Lower lobe of right lung (tissue), 2 donors: ENCODE measurements around the gene SLC38A8. TPM values are rescaled to one million over a fixed set of nuclear protein-coding genes. Genes with fewer than 3 reads are reported as not detected.

Experiments used
- ATAC-seq, 2 donors: fragments of 200-7000 bp; cut with Tn5 transposase; one replicate each; pipeline ENCODE4 v1.9.1; 2020 to 2022; ENCODE audit warnings: mild to moderate bottlenecking in 2 of 2, moderate library complexity in 2 of 2
- DNase-seq: peaks from one replicate; pipeline ENCODE4 v3.0.0-alpha.2; 2020
- H3K27ac ChIP-seq: fragments of 200-600 bp; one replicate; pipeline ENCODE4 v1.8.0; 2022
- H3K27me3 ChIP-seq: fragments of 200-600 bp; one replicate; pipeline ENCODE4 v1.8.0; 2022; ENCODE audit warnings: low read depth
- H3K36me3 ChIP-seq: fragments of 200-600 bp; one replicate; pipeline ENCODE4 v1.8.0; 2022; ENCODE audit warnings: mild to moderate bottlenecking
- H3K4me1 ChIP-seq: fragments of 200-600 bp; one replicate; pipeline ENCODE4 v1.8.0; 2022
- H3K4me3 ChIP-seq: fragments of 200-600 bp; one replicate; pipeline ENCODE4 v1.8.0; 2022; ENCODE audit warnings: mild to moderate bottlenecking
- H3K9me3 ChIP-seq: fragments of 200-600 bp; one replicate; pipeline ENCODE4 v1.8.0; 2022
- intact Hi-C: fragments of 100-400 bp; cut with DNase I; formaldehyde crosslinking; loops from one replicate; pipeline ENCODE4 v1.11.0; 2022
- total RNA-seq: library from RNA; stranded (reverse); fragmentation: NEBNext Ultra II Directional; extraction: Animal tissue kit (Norgen Biotek cat#: 25700); gene quantifications from one replicate; pipeline ENCODE4 v1.2.1, GENCODE V29; 2021
- TF ChIP-seq, protein P1 (sequence below): fragments of 200-600 bp; IDR thresholded peaks from one replicate; pipeline ENCODE4 v1.8.0; 2022; ENCODE audit warnings: antibody characterized with exemption, mild to moderate bottlenecking
- donor health status: DM: no; HTN: yes; CAD: no; lungs with severe emphysema.

Gene SLC38A8
- total RNA-seq, 1 donor from 2014 or later: not detected

DNA sequence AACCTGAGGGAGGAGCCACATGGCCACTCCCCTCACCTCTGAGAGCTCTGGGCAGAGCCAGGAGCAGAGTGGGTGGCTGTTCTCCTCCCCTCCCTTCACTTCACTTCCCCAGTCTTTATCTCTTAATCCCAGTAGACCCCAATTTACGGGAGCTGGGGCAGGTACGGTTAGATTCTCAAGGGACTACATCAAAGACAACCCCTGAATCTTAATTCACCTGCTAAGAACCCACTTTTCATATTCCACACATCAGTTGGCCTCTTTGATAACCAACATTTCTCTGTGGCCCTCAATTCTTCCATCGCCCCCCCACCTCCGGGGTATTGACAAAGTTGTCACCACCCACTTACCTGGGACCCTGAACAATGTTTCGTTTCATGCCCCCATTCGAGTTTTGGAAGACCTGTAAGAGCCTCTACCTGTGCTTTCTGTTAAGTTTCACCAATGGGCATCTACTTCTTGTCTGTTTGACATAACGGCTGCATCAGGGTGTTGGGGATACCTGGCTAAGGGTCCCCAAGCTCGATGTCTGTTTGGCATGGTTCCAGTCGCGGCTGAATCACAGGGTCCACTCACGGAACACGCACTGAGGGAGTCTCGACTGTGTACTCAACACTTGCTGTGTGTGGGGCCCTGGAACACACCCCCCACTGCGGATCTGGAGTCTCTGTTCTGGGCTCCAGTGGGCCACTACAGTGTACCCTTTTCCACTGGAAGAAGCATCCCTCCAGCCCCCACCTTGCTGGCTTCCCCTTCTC, 27.8 kb downstream of the SLC38A8 start:
- DNase-seq (no peak), ATAC-seq (no peak)
- Histone ChIP-seq H3K27ac (no peak overlapping the region), H3K27me3 (no peaks in the 10 kb centered on the region), H3K36me3 (no peaks in the 10 kb centered on the region), H3K4me1 (no peaks in the 10 kb centered on the region), H3K4me3 (no peak overlapping the region), H3K9me3 (no peaks in the 10 kb centered on the region)
- TF ChIP-seq, protein P1, sequence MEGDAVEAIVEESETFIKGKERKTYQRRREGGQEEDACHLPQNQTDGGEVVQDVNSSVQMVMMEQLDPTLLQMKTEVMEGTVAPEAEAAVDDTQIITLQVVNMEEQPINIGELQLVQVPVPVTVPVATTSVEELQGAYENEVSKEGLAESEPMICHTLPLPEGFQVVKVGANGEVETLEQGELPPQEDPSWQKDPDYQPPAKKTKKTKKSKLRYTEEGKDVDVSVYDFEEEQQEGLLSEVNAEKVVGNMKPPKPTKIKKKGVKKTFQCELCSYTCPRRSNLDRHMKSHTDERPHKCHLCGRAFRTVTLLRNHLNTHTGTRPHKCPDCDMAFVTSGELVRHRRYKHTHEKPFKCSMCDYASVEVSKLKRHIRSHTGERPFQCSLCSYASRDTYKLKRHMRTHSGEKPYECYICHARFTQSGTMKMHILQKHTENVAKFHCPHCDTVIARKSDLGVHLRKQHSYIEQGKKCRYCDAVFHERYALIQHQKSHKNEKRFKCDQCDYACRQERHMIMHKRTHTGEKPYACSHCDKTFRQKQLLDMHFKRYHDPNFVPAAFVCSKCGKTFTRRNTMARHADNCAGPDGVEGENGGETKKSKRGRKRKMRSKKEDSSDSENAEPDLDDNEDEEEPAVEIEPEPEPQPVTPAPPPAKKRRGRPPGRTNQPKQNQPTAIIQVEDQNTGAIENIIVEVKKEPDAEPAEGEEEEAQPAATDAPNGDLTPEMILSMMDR: no peak
- intact Hi-C loops: no loop called here

DNA sequence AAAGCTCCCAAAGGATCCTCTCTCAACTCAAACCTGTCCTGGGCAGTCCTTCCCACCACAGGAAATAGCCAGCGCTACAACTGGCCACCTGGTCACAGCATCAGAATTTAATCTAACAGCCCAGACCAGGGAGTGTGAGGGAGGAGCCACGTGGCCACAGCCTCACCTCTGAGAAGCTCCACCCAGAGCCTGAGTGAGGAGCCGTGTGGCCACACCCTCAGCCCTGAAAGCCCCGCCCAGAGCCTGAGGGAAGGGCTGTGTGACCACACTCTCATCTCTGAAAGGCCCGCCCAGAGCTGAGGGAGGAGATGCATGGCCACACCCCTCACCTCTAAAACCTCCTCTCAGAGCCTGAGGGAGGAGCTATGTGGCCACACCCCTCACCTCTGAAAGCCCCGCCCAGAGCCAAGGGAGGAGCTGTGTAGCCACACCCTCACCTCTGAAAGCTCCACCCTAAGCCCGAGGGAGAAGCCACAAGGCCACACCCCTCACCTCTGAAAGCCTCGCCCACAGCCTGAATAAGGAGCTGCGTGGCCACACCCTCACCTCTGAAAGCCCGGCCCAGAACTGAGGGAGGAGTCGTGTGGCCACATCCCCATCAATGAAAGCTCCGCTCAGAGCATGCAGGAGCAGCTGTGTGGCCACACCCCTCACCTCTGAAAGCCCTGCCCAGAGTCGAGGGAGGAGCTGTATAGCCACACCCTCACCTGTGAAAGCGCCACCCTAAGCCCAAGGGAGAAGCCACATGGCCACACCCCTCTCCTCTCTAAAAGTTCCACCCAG, 28.6 kb downstream of the SLC38A8 start:
- Histone ChIP-seq H3K4me3 (no peak overlapping the region), H3K27ac (no peak overlapping the region), H3K4me1 (no peaks in the 10 kb centered on the region), H3K27me3 (no peaks in the 10 kb centered on the region), H3K9me3 (no peaks in the 10 kb centered on the region), H3K36me3 (no peaks in the 10 kb centered on the region)
- ATAC-seq (peak; percentile 91 to 92), DNase-seq (peak; percentile 87)
- TF ChIP-seq, protein P1: no peak
- intact Hi-C loops: no loop called here

DNA sequence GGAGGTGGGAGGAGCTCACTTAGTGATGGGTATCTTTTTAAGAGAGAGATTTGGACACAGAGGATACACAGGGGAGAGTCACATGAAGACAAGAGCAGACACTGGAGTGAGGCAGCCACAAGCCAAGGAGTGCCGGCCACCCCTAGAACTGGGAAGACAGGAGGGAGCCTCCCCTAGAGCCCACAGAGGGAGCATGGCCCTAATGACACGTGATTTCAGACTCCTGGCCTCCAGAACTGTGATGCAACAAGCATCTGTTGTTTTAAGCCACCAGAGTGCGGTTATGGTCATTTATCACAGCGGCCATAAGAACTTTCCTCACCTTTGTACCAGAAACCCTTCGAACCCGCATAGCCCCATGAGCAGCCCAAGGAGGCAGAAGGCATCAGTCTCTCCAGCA, 33.3 kb downstream of the SLC38A8 start:
- DNase-seq (no peak), ATAC-seq (no peak)
- no peak overlapping the region for H3K4me3 ChIP-seq
- intact Hi-C loops: no loop called here
- H3K36me3 ChIP-seq: no peaks in the 10 kb centered on the region
- peaks cover 4% of the 10 kb centered on the region for H3K27me3 ChIP-seq
- H3K27ac ChIP-seq: no peak overlapping the region
- no peaks in the 10 kb centered on the region for H3K4me1 ChIP-seq
- no peaks in the 10 kb centered on the region for H3K9me3 ChIP-seq
- TF ChIP-seq, protein P1: no peak

DNA sequence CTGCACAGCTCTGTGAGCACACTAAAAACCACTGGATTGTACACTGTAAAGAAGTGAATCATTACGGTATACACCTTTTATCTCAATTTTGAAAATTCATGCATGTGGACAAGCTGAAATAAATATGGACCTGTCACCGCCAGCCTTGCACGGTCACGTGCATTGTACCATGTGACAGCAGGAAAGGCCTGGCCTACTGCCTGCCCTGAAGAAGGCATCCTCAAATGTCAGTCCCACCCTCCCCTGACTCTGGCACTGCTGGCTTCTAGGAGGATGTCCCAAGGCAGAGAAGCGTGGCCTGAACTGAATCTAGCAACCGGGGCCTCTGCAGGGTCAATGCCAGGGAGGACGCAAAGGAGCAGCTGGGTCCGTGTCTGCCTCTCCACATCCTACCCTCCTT, 34.6 kb downstream of the SLC38A8 start:
- Histone ChIP-seq H3K9me3 (no peaks in the 10 kb centered on the region), H3K4me1 (no peaks in the 10 kb centered on the region), H3K36me3 (no peaks in the 10 kb centered on the region), H3K27ac (no peak overlapping the region), H3K4me3 (no peak overlapping the region), H3K27me3 (peaks cover 5% of the 10 kb centered on the region)
- TF ChIP-seq, protein P1: no peak
- ATAC-seq (no peak), DNase-seq (no peak)
- intact Hi-C loops: no loop called here

DNA sequence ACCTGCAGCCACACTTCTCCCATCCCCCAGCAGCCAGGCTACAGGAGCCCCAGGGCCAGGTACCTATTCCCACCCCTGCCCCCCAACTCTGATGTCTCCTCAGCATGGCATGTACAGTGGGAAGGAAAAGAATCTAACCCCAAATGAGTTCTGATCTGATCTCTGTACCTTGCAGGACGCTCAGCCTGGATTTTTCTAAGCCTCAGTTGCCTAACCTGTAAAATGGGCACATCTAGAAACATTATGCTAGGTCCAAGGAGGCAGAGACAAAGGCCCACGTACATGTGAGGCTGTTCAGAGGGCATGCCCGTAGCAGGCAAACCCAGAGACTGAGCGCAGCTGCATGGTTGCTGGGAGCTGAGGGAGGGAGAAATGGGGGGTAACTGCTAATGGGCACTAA, 35.1 kb downstream of the SLC38A8 start:
- Histone ChIP-seq H3K27ac (no peak overlapping the region), H3K4me3 (no peak overlapping the region), H3K27me3 (peaks cover 9% of the 10 kb centered on the region), H3K36me3 (no peaks in the 10 kb centered on the region), H3K4me1 (no peaks in the 10 kb centered on the region), H3K9me3 (no peaks in the 10 kb centered on the region)
- TF ChIP-seq, protein P1: no peak
- no peak for DNase-seq
- intact Hi-C loops: no loop called here
- no peak for ATAC-seq
